GM18520 (cell line): ENCODE data around the gene IFT74.

Experiments used
- ATAC-seq: cut with Tn5 transposase; IDR thresholded peaks from one replicate; pipeline ENCODE4 v1.9.1; 2021; ENCODE audit not compliant: unreplicated experiment

Gene IFT74

DNA sequence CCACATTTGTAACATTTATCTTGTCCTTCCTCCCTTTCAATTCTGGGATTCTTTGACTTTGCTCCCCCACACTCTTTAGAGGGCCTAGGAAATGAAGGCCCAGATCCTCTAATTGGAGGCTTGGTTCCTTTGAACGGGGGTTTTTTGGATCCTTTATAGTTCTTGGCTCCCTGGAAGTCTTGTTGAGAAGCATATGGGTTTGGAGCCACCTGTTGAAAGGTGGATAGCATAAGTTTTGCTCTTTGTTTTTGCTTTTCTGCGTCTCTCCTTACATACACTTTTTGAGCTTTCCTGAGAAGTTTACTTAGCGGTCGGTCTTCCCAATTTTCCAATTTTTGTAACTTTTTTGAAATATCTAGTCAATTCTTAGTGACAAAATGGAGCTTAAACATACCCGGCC is 17.8 kb downstream of the IFT74 start:
- ATAC-seq, result no peak

DNA sequence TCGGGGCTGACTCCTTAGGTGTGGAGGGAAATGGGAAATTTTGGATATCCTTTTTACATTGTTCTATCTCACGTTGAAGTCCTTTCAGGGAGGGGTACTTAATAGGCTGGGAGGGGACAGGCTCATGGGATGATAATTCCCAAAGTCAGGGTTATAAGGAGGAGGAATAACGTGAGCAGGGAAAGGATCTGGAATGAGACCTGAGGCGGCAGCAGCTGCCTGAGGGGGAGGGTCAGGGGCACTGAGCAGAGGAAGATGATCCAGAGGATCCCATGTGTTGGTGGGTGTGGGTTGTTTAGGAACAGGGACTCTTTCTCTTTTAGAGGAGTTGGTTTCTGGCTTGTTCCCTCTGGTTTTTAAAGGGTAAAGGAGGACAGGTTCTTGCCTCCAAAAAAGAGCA is 18.7 kb downstream of the IFT74 start:
- ATAC-seq, result no peak

GRCh38 chr9:26975728-26976707 is 19.8 kb downstream of the IFT74 start:
- ATAC-seq, result no peak

DNA sequence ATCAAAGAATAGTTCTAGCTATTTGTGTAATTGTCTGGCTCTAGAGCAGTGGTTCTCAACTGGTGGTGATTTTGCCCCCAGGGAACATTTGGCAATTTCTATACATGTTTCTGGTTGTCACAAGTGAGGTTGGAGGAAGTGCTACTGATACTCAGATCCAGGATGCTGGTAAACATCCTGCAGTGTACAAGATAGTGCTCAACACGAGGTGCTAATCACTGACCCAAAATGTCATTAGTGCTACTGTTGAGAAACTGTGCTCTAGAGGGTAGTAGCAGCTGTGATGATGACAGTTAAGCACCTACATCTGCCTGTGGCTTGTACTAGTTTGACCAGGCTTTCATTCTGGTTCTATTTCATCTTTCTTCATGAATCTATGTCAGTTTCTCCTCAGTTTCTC is 27.1 kb downstream of the IFT74 start:
- ATAC-seq, result no peak

GRCh38 chr9:26995810-26996209 is 39.6 kb downstream of the IFT74 start:
- no peak for ATAC-seq

- ATAC-seq, result no peak
Measured at GRCh38 chr9:27003426-27004077, 47.3 kb downstream of the IFT74 start.

DNA sequence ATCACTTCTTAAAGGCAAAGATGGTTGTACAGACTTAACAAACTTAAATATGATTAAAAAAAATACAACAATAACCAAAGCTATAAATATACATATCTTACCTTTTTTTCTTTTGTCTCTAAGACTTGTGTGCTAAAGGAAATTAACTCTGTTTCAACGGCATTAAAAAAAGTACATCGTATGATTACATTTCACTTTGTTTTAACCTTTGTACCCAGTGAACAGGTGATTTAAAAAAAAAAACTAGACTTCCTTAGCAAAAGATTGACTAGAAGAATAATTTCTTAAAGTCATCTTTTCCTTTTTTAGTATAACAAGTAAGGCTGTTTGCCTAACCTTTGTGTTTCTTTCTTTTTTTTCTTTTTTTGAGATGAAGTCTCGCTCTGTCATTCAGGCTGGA is 49.3 kb downstream of the IFT74 start, which contains the start of gene LRRC19:
TSS of gene LRRC19 (minus strand) at position 182 of the 400 bp plus-strand sequence. CDS start 5,978 bp downstream, outside the sequence.
- ATAC-seq, result no peak

- no peak for ATAC-seq
Measured at GRCh38 chr9:27019589-27019988, 63.4 kb downstream of the IFT74 start.

DNA sequence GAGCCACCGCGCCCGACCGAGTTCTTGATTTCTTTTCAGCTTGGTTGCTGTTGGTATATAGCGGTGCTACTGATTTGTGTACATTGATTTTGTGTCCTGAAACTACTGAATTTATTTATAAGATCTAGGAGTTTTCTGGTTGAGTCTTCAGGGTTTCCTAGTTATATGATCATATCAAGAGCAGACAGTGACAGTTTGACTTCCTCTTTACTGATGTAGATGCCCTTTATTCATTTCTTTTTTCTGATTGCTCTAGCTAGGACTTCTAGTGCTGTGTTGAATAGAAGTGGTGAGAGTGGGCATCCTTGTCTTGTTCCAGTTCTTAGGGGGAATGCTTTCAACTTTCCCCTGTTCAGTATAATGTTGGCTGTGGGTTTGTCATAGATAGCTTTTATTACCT is 66.7 kb downstream of the IFT74 start:
- no peak for ATAC-seq

GRCh38 chr9:27029186-27029585 is 73.0 kb downstream of the IFT74 start:
- no peak for ATAC-seq

DNA sequence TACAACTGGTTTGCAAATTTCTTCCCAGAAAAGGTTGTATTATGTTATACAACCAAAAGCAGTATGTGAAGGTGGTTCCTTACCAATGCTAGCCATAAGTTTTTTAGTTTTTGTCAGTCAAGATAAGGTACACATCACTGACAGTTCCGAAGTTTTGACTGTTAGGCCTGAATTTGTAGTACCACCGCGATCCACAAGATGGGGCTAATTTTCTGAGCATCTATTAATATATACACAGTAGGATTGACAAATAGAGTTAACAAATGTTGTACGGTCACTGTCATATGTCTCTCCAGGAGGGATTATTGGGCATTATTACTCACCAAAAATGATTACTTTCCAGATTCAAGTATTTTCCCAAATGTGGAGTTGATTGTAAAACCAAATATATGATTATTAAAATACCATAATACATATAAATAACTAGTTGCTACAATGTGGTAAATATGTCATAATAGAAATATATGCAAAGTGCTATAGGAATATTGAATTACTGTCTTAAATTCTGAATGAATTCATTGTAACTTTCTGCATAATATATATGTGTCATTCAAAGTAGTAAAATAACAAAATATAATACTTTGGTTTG is 77.7 kb downstream of the IFT74 start:
- ATAC-seq, result peak; percentile 48

GRCh38 chr9:27037499-27037898 is 81.3 kb downstream of the IFT74 start:
- no peak for ATAC-seq

DNA sequence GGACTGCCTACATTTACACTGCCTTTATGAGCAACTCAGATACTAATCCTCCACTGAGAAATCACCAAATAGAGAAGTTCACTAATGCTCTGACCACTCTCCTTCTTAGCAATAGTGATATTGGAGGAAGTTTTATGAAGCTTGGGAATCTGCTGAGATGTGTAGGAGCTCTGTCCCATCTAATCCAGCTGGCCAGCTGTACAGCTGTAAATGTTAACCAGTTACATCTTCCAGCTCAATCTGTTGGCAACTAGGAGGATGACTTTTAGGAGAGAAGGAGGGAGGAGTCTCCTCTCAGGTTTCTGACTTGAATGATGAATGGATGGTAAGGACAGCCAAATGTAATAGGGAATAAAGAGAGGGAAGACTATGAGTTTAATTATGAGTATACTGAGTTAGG is 85.5 kb downstream of the IFT74 start:
- no peak for ATAC-seq

DNA sequence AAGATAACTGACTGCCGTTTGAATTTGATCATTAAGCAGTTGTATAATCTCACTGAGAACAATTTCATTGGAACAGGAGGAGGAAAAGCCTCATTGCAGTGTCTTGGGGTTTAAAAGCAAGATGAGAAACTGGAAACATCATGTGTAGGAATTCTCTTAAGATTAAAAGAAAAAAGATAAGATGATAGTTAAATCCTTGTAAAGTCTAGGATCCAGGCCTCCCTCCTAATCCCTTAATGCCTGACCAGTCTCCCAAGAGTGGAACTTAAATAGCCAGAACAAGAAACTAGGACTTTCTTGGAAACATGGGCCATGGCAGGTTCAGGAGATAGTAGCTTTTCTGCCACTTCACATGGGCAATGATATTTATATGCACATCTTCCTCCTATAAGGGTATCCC is 86.3 kb downstream of the IFT74 start:
- no peak for ATAC-seq

GRCh38 chr9:27043176-27043575 is 87.0 kb downstream of the IFT74 start:
- ATAC-seq, result no peak

DNA sequence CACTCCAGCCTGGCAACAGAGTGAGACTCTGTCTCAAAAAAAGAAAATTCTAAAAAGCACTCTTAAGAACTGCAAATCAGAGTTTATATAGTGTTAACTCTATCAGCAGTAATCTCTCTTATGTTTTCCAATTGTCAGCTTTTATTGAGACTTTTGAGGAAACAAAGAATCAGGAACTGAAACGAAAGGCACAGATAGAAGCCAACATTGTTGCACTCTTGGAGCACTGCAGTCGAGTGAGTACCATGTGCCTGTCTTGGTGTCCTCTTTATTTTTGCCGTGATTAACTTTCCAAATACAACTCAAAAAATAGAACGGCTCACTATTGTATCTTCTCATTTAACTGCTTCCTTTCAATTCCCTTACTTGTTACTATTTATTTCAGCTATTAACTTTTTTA is 90.9 kb downstream of the IFT74 start:
- ATAC-seq, result no peak

DNA sequence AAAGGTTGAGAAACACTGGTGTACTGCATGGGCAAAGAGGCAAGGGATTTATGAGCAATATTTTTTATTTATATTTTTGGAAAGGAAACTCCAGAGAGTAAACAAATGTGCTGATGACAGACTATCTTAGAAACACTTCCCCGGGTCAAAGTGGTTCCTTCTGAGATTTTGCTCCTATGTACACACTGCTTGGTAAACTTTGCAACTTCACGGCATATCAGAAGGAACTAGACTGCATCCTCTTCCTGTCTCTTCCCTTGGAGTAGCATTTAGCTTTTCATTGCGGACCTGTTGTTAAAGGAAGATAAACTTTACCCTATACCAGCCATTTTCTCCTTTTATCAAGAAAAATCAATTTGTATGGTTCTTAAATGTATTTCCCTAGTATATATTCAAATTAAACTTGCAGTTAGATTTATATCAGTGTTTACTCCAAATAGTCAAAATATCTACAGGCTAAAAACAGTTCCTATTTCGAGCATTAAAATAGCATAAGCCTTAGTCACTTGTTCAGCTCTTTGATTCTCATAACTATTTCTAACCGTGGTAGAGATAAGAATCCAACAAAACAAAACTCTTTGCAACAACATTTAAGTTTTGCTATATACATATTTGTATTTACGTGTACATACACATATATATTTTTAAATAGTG is 97.3 kb downstream of the IFT74 start:
- ATAC-seq, result no peak

DNA sequence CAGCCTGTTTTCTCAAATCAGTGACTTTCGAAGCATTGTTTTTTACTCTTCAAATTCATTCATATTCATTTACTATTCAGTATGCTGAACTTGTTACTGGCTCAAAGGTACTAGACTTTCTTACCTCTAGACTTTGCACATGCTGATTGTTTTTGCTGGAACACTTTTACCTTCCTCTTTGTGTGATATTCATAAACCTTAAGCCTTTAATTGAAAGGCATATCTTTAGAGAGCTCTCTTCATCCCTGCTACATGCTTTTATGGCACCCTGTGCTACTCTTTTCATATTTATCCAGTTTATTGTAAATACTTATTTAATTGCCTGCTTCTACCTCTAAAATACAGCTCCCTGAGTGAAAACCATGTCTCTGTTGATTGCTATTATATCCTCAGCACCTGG is 97.9 kb downstream of the IFT74 start:
- ATAC-seq, result no peak

DNA sequence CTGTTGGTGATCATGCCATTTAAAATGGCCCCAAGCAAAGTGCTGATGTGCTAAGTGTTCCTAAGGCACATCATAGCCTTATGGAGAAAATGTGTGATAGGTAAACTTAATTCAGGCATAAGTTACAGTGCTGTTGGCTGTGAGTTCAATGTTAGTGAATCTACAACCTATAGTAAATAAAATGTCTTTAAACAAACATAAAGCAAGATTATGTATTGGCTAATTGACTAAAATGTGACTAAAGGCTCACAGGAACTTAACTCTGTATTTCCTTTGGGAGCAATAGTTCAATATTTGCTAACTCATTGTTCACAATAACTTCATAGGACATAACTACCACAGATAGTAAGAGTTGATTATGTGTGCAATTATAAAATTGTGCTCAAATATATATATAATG is 98.6 kb downstream of the IFT74 start:
- no peak for ATAC-seq

GRCh38 chr9:27059412-27059811 is 103.2 kb downstream of the IFT74 start:
- no peak for ATAC-seq

DNA sequence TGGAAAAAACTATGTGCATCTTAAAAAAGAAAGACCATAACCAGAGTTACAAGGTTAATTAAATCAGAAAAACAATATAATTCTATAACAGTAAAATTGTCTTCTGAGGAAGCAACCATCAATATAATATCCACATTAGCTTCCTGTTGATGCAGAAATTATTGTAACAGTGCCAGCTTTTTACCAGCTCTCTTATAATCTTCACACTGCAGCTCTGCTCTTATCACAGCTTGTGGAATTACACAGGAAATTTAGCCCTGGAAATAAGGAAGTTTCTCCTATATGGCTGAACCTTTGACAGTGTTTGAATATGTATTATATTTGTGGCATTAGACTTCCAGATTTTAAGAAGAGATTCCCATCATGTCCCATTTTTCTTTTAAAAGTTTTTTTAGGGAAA is 103.7 kb downstream of the IFT74 start:
- no peak for ATAC-seq
